HL-60 (cell line): ENCODE results near the gene MAD1L1.

Experiments used
- DNase-seq, 2 experiments: peaks; one replicate each; pipeline ENCODE4 v3.0.0-alpha.2; 2010 to 2020; ENCODE audit warnings: low read depth in 1 of 2, low spot score in 1 of 2
- H3K27ac ChIP-seq: fragments of 250-450 bp; sonication (Bioruptor Pico); replicated peaks from 2 replicates; pipeline ENCODE4 v1.5.1; 2020; ENCODE audit warnings: mild to moderate bottlenecking, moderate library complexity
- H3K27me3 ChIP-seq: fragments of 250-450 bp; sonication (Bioruptor Pico); 2 replicates; pipeline ENCODE4 v1.5.1; 2021; ENCODE audit warnings: mild to moderate bottlenecking, moderate library complexity; ENCODE audit not compliant: insufficient read depth, poor library complexity, severe bottlenecking
- H3K4me3 ChIP-seq: replicated peaks from 2 replicates; pipeline ENCODE4 v1.5.1; 2011; ENCODE audit warnings: mild to moderate bottlenecking, control low read depth, low read length; ENCODE audit not compliant: insufficient read depth
- CTCF ChIP-seq: IDR thresholded peaks from one replicate; pipeline ENCODE4 v1.5.1; 2011; ENCODE audit warnings: low read length, control low read depth, inconsistent platforms; ENCODE audit not compliant: insufficient read depth
- GABPA ChIP-seq: IDR thresholded peaks from 2 replicates; pipeline ENCODE4 v1.6.1; 2012; ENCODE audit warnings: low read depth
- POLR2AphosphoS5 ChIP-seq: IDR thresholded peaks from 2 replicates; pipeline ENCODE4 v1.6.1; 2012; ENCODE audit warnings: low read depth
- REST ChIP-seq: IDR thresholded peaks from 2 replicates; pipeline ENCODE4 v1.6.1; 2012; ENCODE audit warnings: low read depth; ENCODE audit not compliant: insufficient replicate concordance
- SPI1 ChIP-seq: IDR thresholded peaks from 2 replicates; pipeline ENCODE4 v1.6.1; 2012; ENCODE audit warnings: low read depth, mild to moderate bottlenecking, borderline replicate concordance

Gene MAD1L1

DNA sequence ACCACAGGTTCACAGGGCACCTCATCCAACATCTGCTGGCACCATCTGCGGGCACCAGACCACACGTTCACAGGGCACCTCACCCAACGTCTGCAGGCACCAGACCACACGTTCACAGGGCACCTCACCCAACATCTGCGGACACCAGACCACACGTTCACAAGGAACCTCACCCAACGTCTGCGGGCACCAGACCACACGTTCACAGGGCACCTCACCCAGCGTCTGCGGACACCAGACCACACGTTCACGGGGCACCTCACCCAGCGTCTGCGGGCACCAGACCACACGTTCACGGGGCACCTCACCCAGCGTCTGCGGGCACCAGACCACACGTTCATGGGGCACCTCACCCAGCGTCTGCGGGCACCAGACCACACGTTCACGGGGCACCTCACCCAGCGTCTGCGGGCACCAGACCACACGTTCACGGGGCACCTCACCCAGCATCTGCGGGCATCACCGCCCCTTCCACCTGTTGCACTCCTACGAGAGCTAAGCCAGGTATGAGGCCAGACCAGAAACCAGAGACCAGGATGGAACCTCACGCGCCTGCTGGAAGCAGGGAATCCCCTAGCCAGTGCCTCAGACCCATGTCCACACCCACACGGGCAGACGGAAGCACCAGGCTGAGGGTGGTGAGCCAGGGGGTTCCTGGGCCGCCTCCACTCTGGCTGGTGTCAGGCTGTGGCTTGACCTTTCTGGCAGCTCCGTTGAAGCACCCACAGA, 182.8 kb downstream of the MAD1L1 start:
- no peak for DNase-seq
- H3K4me3 ChIP-seq, result no peak overlapping the region
- TF ChIP-seq SPI1, result no peak
- no peak for TF ChIP-seq GABPA
- no peak for TF ChIP-seq POLR2AphosphoS5
- TF ChIP-seq REST, result no peak
- TF ChIP-seq CTCF, result no peak
- H3K27me3 ChIP-seq, result no peaks in the 10 kb centered on the region
- no peak overlapping the region for H3K27ac ChIP-seq

- no peaks in the 10 kb centered on the region for H3K27me3 ChIP-seq
- no peak overlapping the region for H3K4me3 ChIP-seq
- no peak for TF ChIP-seq POLR2AphosphoS5
- TF ChIP-seq SPI1, result no peak
- no peak for TF ChIP-seq REST
- TF ChIP-seq CTCF, result no peak
- TF ChIP-seq GABPA, result no peak
- H3K27ac ChIP-seq, result no peak overlapping the region
- DNase-seq, result no peak
These were observed 183.5 kb downstream of the MAD1L1 start for GRCh38 chr7:2049111-2049781.

DNA sequence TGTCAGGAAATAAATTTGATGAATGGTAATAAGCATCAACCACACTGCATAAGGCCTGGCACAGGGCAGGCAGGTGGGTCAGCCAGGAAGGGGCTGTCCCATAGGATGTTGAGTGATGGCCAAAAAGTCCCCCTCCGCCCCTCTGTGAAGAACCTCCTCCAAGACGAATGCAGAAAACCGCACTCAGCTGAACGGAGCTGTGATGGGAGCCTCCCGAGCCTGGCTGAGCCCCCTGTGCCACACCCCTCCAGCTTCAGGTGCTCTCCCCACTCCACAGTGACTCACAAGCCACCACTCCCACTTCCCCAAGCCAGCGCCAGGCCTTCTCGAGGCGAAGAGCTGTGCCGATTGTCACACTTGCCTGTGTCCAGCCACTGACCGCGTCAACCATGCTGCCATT, 184.2 kb downstream of the MAD1L1 start:
- no peaks in the 10 kb centered on the region for H3K27me3 ChIP-seq
- H3K27ac ChIP-seq, result no peak overlapping the region
- TF ChIP-seq CTCF (no peak), POLR2AphosphoS5 (no peak)
- no peak overlapping the region for H3K4me3 ChIP-seq
- DNase-seq, result no peak

DNA sequence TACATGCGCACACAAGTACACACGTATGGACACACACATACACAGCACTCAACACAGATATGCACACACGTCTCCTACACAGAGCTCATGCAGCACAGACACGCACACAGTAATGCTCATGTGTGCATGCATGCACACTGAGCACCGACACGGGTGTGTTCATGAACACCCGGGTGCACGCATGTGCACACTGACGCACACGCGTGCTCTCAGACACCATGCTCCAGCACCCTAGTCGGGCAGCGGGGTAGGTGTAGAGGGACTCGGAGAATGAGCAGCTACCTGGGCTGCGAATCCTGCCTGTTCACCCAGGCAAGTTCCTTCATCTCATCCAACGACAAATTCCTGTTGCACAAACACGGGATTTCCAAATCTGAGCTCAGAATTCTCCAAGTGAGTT, 184.7 kb downstream of the MAD1L1 start:
- TF ChIP-seq REST, result no peak
- TF ChIP-seq GABPA, result no peak
- no peak for TF ChIP-seq POLR2AphosphoS5
- TF ChIP-seq CTCF, result no peak
- no peak for TF ChIP-seq SPI1
- no peak overlapping the region for H3K4me3 ChIP-seq
- no peaks in the 10 kb centered on the region for H3K27me3 ChIP-seq
- H3K27ac ChIP-seq, result no peak overlapping the region
- no peak for DNase-seq
